ENCODE measurements around the gene ALAD. TPM values are rescaled to one million over a fixed set of nuclear protein-coding genes. Genes with fewer than 3 reads are reported as not detected.
A peak's percentile ranks its signal among the peaks of the same experiment; 100 is the strongest.

ALAD gene
- total and polyA plus RNA-seq, 2 experiments from 2014 or later, result 13.7 to 18.7 TPM

GRCh38 chr9:113426701-113427100 lies 25.6 kb upstream of the ALAD start:
- WGBS, 2 experiments (ENCODE audit: low coverage in 1 of 2, low lambda C conversion rate in 2 of 2, missing lambda C conversion rate in 2 of 2), result 36 to 50% methylated on average over 1 of the region's 1 CpG
- Histone ChIP-seq H3K27me3 (replicated peaks; ENCODE audit: insufficient read depth) (no peaks in the 10 kb centered on the region), H3K9me2 (ENCODE audit: insufficient read depth) (no peaks in the 10 kb centered on the region), H3K36me3 (ENCODE audit: low read depth) (no peaks in the 10 kb centered on the region), H3K27ac (no peak overlapping the region), H3K4me2 (ENCODE audit: unreplicated experiment) (no peak overlapping the region), H3K79me2 (ENCODE audit: insufficient read depth) (no peaks in the 10 kb centered on the region), H2AFZ (no peak overlapping the region), H3F3A (ENCODE audit: insufficient read depth) (no peaks in the 10 kb centered on the region), H3K4me3 (no peak overlapping the region), H4K20me1 (ENCODE audit: insufficient read depth) (no peaks in the 10 kb centered on the region), H3K9me3 (ENCODE audit: low read depth) (no peaks in the 10 kb centered on the region), H3K9ac (no peak overlapping the region), H3K4me1 (ENCODE audit: insufficient read depth) (no peaks in the 10 kb centered on the region)
- DNase-seq, result peak; percentile 5
- in situ Hi-C loops (cut with MboI), result loop anchor here (10.0 kb wide), 1 partner anchor 228 kb away; no protein-coding TSS in a partner anchor
- TF ChIP-seq EZH2 (IDR thresholded peaks at IDR 0.05; ENCODE audit: insufficient read depth, poor library complexity, severe bottlenecking) (no peak), EZH2phosphoT487 (IDR thresholded peaks at IDR 0.05; ENCODE audit: insufficient read depth, low read depth) (no peak)

DNA sequence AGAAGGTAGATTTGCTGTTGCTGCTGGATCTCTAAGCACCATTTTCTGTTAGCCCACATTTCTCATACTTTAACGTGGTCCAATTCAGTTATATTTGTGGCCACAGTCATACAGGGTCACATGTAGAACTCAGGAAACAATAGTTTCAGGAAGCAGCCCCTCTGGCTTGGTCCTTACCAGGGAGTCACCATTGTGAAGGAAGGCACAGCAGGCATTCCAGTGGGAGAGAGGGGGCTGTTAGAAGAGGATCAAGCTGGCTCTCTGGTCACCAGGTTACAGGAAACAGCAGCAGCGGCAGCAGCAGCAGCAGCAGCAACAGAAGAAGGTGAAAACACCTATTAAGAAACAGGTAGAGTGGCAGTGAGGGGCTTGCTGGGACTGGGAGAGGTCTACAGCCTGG lies 24.0 kb upstream of the ALAD start:
- Histone ChIP-seq H3K79me2 (ENCODE audit: insufficient read depth) (no peaks in the 10 kb centered on the region), H3K36me3 (ENCODE audit: low read depth) (no peaks in the 10 kb centered on the region), H3K27me3 (replicated peaks; ENCODE audit: insufficient read depth) (no peaks in the 10 kb centered on the region), H3K9me3 (ENCODE audit: low read depth) (no peaks in the 10 kb centered on the region), H4K20me1 (ENCODE audit: insufficient read depth) (no peaks in the 10 kb centered on the region), H3K9ac (no peak overlapping the region), H3K4me1 (ENCODE audit: insufficient read depth) (no peaks in the 10 kb centered on the region), H3K9me2 (ENCODE audit: insufficient read depth) (no peaks in the 10 kb centered on the region), H3K4me2 (ENCODE audit: unreplicated experiment) (no peak overlapping the region), H2AFZ (no peak overlapping the region), H3K27ac (no peak overlapping the region), H3K4me3 (no peak overlapping the region), H3F3A (ENCODE audit: insufficient read depth) (no peaks in the 10 kb centered on the region)
- in situ Hi-C loops (cut with MboI), result loop anchor here (10.0 kb wide), 1 partner anchor 230 kb away; no protein-coding TSS in a partner anchor
- WGBS, 2 experiments (ENCODE audit: low coverage in 1 of 2, low lambda C conversion rate in 2 of 2, missing lambda C conversion rate in 2 of 2), result 20 to 32% methylated on average over 2 of the region's 2 CpGs
- DNase-seq, result no peak
- TF ChIP-seq EZH2 (IDR thresholded peaks at IDR 0.05; ENCODE audit: insufficient read depth, poor library complexity, severe bottlenecking) (no peak), EZH2phosphoT487 (IDR thresholded peaks at IDR 0.05; ENCODE audit: insufficient read depth, low read depth) (no peak)

DNA sequence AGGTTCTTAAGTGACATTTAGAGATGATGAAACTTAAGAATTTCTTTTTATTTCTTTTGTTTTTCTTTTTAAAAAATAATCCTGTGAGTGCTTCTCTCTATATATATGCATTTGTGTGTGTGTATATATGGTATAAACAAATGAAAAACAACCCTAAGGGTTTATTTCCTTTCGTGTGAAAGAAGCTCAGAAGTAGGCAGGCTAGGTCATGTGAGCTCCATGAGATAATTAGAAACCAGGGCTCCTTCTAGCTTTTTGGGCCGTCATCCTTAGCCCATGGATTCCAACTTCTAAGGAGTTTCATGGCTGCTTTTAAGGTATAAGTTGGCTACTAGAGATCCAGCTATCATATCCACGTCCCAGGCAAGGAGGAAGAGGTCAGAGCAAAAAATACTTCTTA lies 20.6 kb upstream of the ALAD start:
- Histone ChIP-seq H3F3A (ENCODE audit: insufficient read depth) (no peaks in the 10 kb centered on the region), H3K4me1 (ENCODE audit: insufficient read depth) (no peaks in the 10 kb centered on the region), H3K36me3 (ENCODE audit: low read depth) (no peaks in the 10 kb centered on the region), H2AFZ (no peak overlapping the region), H3K27me3 (replicated peaks; ENCODE audit: insufficient read depth) (no peaks in the 10 kb centered on the region), H3K27ac (no peak overlapping the region), H3K79me2 (ENCODE audit: insufficient read depth) (no peaks in the 10 kb centered on the region), H3K9me2 (ENCODE audit: insufficient read depth) (no peaks in the 10 kb centered on the region), H3K4me2 (ENCODE audit: unreplicated experiment) (no peak overlapping the region), H4K20me1 (ENCODE audit: insufficient read depth) (no peaks in the 10 kb centered on the region), H3K9me3 (ENCODE audit: low read depth) (no peaks in the 10 kb centered on the region), H3K9ac (no peak overlapping the region), H3K4me3 (no peak overlapping the region)
- TF ChIP-seq EZH2 (IDR thresholded peaks at IDR 0.05; ENCODE audit: insufficient read depth, poor library complexity, severe bottlenecking) (no peak), EZH2phosphoT487 (IDR thresholded peaks at IDR 0.05; ENCODE audit: insufficient read depth, low read depth) (no peak)
- in situ Hi-C loops (cut with MboI), result loop anchor here (10.0 kb wide), 1 partner anchor 233 kb away; no protein-coding TSS in a partner anchor
- WGBS, 2 experiments (ENCODE audit: low coverage in 1 of 2, low lambda C conversion rate in 2 of 2, missing lambda C conversion rate in 2 of 2), result 34 to 35% methylated on average over 3 of the region's 3 CpGs
- DNase-seq, result no peak

GRCh38 chr9:113417370-113417769 lies 16.3 kb upstream of the ALAD start:
- Histone ChIP-seq H3K4me1 (ENCODE audit: insufficient read depth) (no peaks in the 10 kb centered on the region), H4K20me1 (ENCODE audit: insufficient read depth) (no peaks in the 10 kb centered on the region), H3K4me2 (ENCODE audit: unreplicated experiment) (no peak overlapping the region), H3K9me3 (ENCODE audit: low read depth) (no peaks in the 10 kb centered on the region), H3K27me3 (replicated peaks; ENCODE audit: insufficient read depth) (no peaks in the 10 kb centered on the region), H3K27ac (no peak overlapping the region), H3K9me2 (ENCODE audit: insufficient read depth) (no peaks in the 10 kb centered on the region), H3K36me3 (ENCODE audit: low read depth) (no peaks in the 10 kb centered on the region), H3F3A (ENCODE audit: insufficient read depth) (no peaks in the 10 kb centered on the region), H3K79me2 (ENCODE audit: insufficient read depth) (no peaks in the 10 kb centered on the region), H2AFZ (no peak overlapping the region), H3K9ac (no peak overlapping the region), H3K4me3 (no peak overlapping the region)
- TF ChIP-seq EZH2phosphoT487 (IDR thresholded peaks at IDR 0.05; ENCODE audit: insufficient read depth, low read depth) (no peak), EZH2 (IDR thresholded peaks at IDR 0.05; ENCODE audit: insufficient read depth, poor library complexity, severe bottlenecking) (no peak)
- in situ Hi-C loops (cut with MboI), result no loop called here
- 78 to 82% methylated on average over 4 of the region's 4 CpGs for WGBS, 2 experiments (ENCODE audit: low coverage in 1 of 2, low lambda C conversion rate in 2 of 2, missing lambda C conversion rate in 2 of 2)
- no peak for DNase-seq

All from GM23248 (cell line).